ENCODE data around the gene VEGFC. TPM values are rescaled to one million over a fixed set of nuclear protein-coding genes. Genes with fewer than 3 reads are reported as not detected.

Gene VEGFC
- polyA plus RNA-seq, 1 donor: 6.6 TPM

GRCh38 chr4:176717237-176717636 lies 75.5 kb downstream of the VEGFC start:
- no peaks in the 10 kb centered on the region for H3K36me3 ChIP-seq (ENCODE audit: control insufficient read depth, insufficient read depth, low read length)
- no peaks in the 10 kb centered on the region for H3K4me1 ChIP-seq (ENCODE audit: control insufficient read depth, insufficient read depth, low read length)
- no peak overlapping the region for H3K4me3 ChIP-seq (ENCODE audit: low read length)
- no peaks in the 10 kb centered on the region for H3K27me3 ChIP-seq (ENCODE audit: control insufficient read depth, insufficient read depth, low read length)
- 69% methylated on average over 2 of the region's 2 CpGs for WGBS (ENCODE audit: insufficient coverage, low lambda C conversion rate)
- H3K9me3 ChIP-seq (ENCODE audit: control insufficient read depth, low read depth, low read length): no peaks in the 10 kb centered on the region
- DNase-seq: no peak
- no peak overlapping the region for H3K27ac ChIP-seq (ENCODE audit: low read length)

GRCh38 chr4:176709417-176709816 lies 83.3 kb downstream of the VEGFC start:
- 93% methylated on average over 4 of the region's 5 CpGs for WGBS (ENCODE audit: insufficient coverage, low lambda C conversion rate)

GRCh38 chr4:176708771-176709311 lies 83.9 kb downstream of the VEGFC start:
- Histone ChIP-seq H3K4me1 (ENCODE audit: control insufficient read depth, insufficient read depth, low read length) (no peaks in the 10 kb centered on the region), H3K4me3 (ENCODE audit: low read length) (no peak overlapping the region), H3K27ac (ENCODE audit: low read length) (no peak overlapping the region), H3K9me3 (ENCODE audit: control insufficient read depth, low read depth, low read length) (no peaks in the 10 kb centered on the region), H3K27me3 (ENCODE audit: control insufficient read depth, insufficient read depth, low read length) (no peaks in the 10 kb centered on the region), H3K36me3 (ENCODE audit: control insufficient read depth, insufficient read depth, low read length) (no peaks in the 10 kb centered on the region)
- no peak for DNase-seq

More at GRCh38 chr4:176709417-176709816, 83.3 kb downstream of the VEGFC start:
- no peak for DNase-seq
- Histone ChIP-seq H3K27me3 (ENCODE audit: control insufficient read depth, insufficient read depth, low read length) (no peaks in the 10 kb centered on the region), H3K9me3 (ENCODE audit: control insufficient read depth, low read depth, low read length) (no peaks in the 10 kb centered on the region), H3K4me1 (ENCODE audit: control insufficient read depth, insufficient read depth, low read length) (no peaks in the 10 kb centered on the region), H3K36me3 (ENCODE audit: control insufficient read depth, insufficient read depth, low read length) (no peaks in the 10 kb centered on the region), H3K4me3 (ENCODE audit: low read length) (no peak overlapping the region), H3K27ac (ENCODE audit: low read length) (no peak overlapping the region)

- no peak for DNase-seq
- no peaks in the 10 kb centered on the region for H3K9me3 ChIP-seq (ENCODE audit: control insufficient read depth, low read depth, low read length)
- no peaks in the 10 kb centered on the region for H3K27me3 ChIP-seq (ENCODE audit: control insufficient read depth, insufficient read depth, low read length)
- H3K4me1 ChIP-seq (ENCODE audit: control insufficient read depth, insufficient read depth, low read length): no peaks in the 10 kb centered on the region
- WGBS (ENCODE audit: insufficient coverage, low lambda C conversion rate): 100% methylated on average over 4 of the region's 5 CpGs
- no peaks in the 10 kb centered on the region for H3K36me3 ChIP-seq (ENCODE audit: control insufficient read depth, insufficient read depth, low read length)
- H3K27ac ChIP-seq (ENCODE audit: low read length): no peak overlapping the region
- no peak overlapping the region for H3K4me3 ChIP-seq (ENCODE audit: low read length)
These were observed 102.0 kb downstream of the VEGFC start for GRCh38 chr4:176690716-176691115.

- Histone ChIP-seq H3K4me1 (ENCODE audit: control insufficient read depth, insufficient read depth, low read length) (no peaks in the 10 kb centered on the region), H3K36me3 (ENCODE audit: control insufficient read depth, insufficient read depth, low read length) (no peaks in the 10 kb centered on the region), H3K27me3 (ENCODE audit: control insufficient read depth, insufficient read depth, low read length) (no peaks in the 10 kb centered on the region), H3K4me3 (ENCODE audit: low read length) (no peak overlapping the region), H3K27ac (ENCODE audit: low read length) (no peak overlapping the region), H3K9me3 (ENCODE audit: control insufficient read depth, low read depth, low read length) (no peaks in the 10 kb centered on the region)
- no peak for DNase-seq
- 100% methylated on average over 1 of the region's 4 CpGs for WGBS (ENCODE audit: insufficient coverage, low lambda C conversion rate)
These were observed 112.0 kb downstream of the VEGFC start for GRCh38 chr4:176680668-176681180.

GRCh38 chr4:176676901-176677300 lies 115.8 kb downstream of the VEGFC start:
- H3K36me3 ChIP-seq (ENCODE audit: control insufficient read depth, insufficient read depth, low read length): no peaks in the 10 kb centered on the region
- no peak overlapping the region for H3K4me3 ChIP-seq (ENCODE audit: low read length)
- H3K27me3 ChIP-seq (ENCODE audit: control insufficient read depth, insufficient read depth, low read length): no peaks in the 10 kb centered on the region
- DNase-seq: no peak
- H3K9me3 ChIP-seq (ENCODE audit: control insufficient read depth, low read depth, low read length): no peaks in the 10 kb centered on the region
- WGBS (ENCODE audit: insufficient coverage, low lambda C conversion rate): no CpG with 5 or more reads among the region's 4 CpGs
- no peak overlapping the region for H3K27ac ChIP-seq (ENCODE audit: low read length)
- H3K4me1 ChIP-seq (ENCODE audit: control insufficient read depth, insufficient read depth, low read length): no peaks in the 10 kb centered on the region

GRCh38 chr4:176675810-176676209 lies 116.9 kb downstream of the VEGFC start:
- WGBS (ENCODE audit: insufficient coverage, low lambda C conversion rate): 83% methylated on average over 1 of the region's 3 CpGs
- H3K4me3 ChIP-seq (ENCODE audit: low read length): no peak overlapping the region
- no peaks in the 10 kb centered on the region for H3K4me1 ChIP-seq (ENCODE audit: control insufficient read depth, insufficient read depth, low read length)
- H3K27me3 ChIP-seq (ENCODE audit: control insufficient read depth, insufficient read depth, low read length): no peaks in the 10 kb centered on the region
- DNase-seq: no peak
- no peaks in the 10 kb centered on the region for H3K36me3 ChIP-seq (ENCODE audit: control insufficient read depth, insufficient read depth, low read length)
- H3K9me3 ChIP-seq (ENCODE audit: control insufficient read depth, low read depth, low read length): no peaks in the 10 kb centered on the region
- no peak overlapping the region for H3K27ac ChIP-seq (ENCODE audit: low read length)

GRCh38 chr4:176671532-176671931 lies 121.2 kb downstream of the VEGFC start:
- no peaks in the 10 kb centered on the region for H3K27me3 ChIP-seq (ENCODE audit: control insufficient read depth, insufficient read depth, low read length)
- H3K9me3 ChIP-seq (ENCODE audit: control insufficient read depth, low read depth, low read length): no peaks in the 10 kb centered on the region
- no peak overlapping the region for H3K27ac ChIP-seq (ENCODE audit: low read length)
- no peaks in the 10 kb centered on the region for H3K4me1 ChIP-seq (ENCODE audit: control insufficient read depth, insufficient read depth, low read length)
- WGBS (ENCODE audit: insufficient coverage, low lambda C conversion rate): no CpG with 5 or more reads among the region's 9 CpGs
- H3K4me3 ChIP-seq (ENCODE audit: low read length): no peak overlapping the region
- no peak for DNase-seq
- no peaks in the 10 kb centered on the region for H3K36me3 ChIP-seq (ENCODE audit: control insufficient read depth, insufficient read depth, low read length)

- WGBS (ENCODE audit: insufficient coverage, low lambda C conversion rate): no CpG with 5 or more reads among the region's 2 CpGs
These were observed 124.4 kb downstream of the VEGFC start for GRCh38 chr4:176668324-176668723.

GRCh38 chr4:176664964-176665363 lies 127.8 kb downstream of the VEGFC start:
- no peak overlapping the region for H3K27ac ChIP-seq (ENCODE audit: low read length)
- H3K4me3 ChIP-seq (ENCODE audit: low read length): no peak overlapping the region
- H3K9me3 ChIP-seq (ENCODE audit: control insufficient read depth, low read depth, low read length): no peaks in the 10 kb centered on the region
- no peaks in the 10 kb centered on the region for H3K36me3 ChIP-seq (ENCODE audit: control insufficient read depth, insufficient read depth, low read length)
- H3K27me3 ChIP-seq (ENCODE audit: control insufficient read depth, insufficient read depth, low read length): no peaks in the 10 kb centered on the region
- no peak for DNase-seq
- WGBS (ENCODE audit: insufficient coverage, low lambda C conversion rate): 100% methylated on average over 1 of the region's 4 CpGs
- H3K4me1 ChIP-seq (ENCODE audit: control insufficient read depth, insufficient read depth, low read length): no peaks in the 10 kb centered on the region

More at GRCh38 chr4:176668324-176668723, 124.4 kb downstream of the VEGFC start:
- no peaks in the 10 kb centered on the region for H3K9me3 ChIP-seq (ENCODE audit: control insufficient read depth, low read depth, low read length)
- no peak overlapping the region for H3K27ac ChIP-seq (ENCODE audit: low read length)
- DNase-seq: no peak
- H3K36me3 ChIP-seq (ENCODE audit: control insufficient read depth, insufficient read depth, low read length): no peaks in the 10 kb centered on the region
- no peak overlapping the region for H3K4me3 ChIP-seq (ENCODE audit: low read length)
- H3K4me1 ChIP-seq (ENCODE audit: control insufficient read depth, insufficient read depth, low read length): no peaks in the 10 kb centered on the region
- no peaks in the 10 kb centered on the region for H3K27me3 ChIP-seq (ENCODE audit: control insufficient read depth, insufficient read depth, low read length)

GRCh38 chr4:176660561-176660960 lies 132.2 kb downstream of the VEGFC start:
- Histone ChIP-seq H3K36me3 (ENCODE audit: control insufficient read depth, insufficient read depth, low read length) (no peaks in the 10 kb centered on the region), H3K4me1 (ENCODE audit: control insufficient read depth, insufficient read depth, low read length) (no peaks in the 10 kb centered on the region), H3K27ac (ENCODE audit: low read length) (no peak overlapping the region), H3K4me3 (ENCODE audit: low read length) (no peak overlapping the region), H3K9me3 (ENCODE audit: control insufficient read depth, low read depth, low read length) (no peaks in the 10 kb centered on the region), H3K27me3 (ENCODE audit: control insufficient read depth, insufficient read depth, low read length) (no peaks in the 10 kb centered on the region)
- DNase-seq: no peak
- WGBS (ENCODE audit: insufficient coverage, low lambda C conversion rate): no CpG with 5 or more reads among the region's 5 CpGs

Measured in large intestine (tissue), 3 donors.